ENCODE measurements around the gene NMU. TPM values are rescaled to one million over a fixed set of nuclear protein-coding genes. Genes with fewer than 3 reads are reported as not detected.
"Not testable (repeated sequence)": the region's sequence is repeated elsewhere in the genome, so short reads cannot be mapped to it uniquely, and the experiment has no call there.

Gene NMU
- total RNA-seq, 4 donors from 2014 or later, result 5.8 TPM; not detected in 3

DNA sequence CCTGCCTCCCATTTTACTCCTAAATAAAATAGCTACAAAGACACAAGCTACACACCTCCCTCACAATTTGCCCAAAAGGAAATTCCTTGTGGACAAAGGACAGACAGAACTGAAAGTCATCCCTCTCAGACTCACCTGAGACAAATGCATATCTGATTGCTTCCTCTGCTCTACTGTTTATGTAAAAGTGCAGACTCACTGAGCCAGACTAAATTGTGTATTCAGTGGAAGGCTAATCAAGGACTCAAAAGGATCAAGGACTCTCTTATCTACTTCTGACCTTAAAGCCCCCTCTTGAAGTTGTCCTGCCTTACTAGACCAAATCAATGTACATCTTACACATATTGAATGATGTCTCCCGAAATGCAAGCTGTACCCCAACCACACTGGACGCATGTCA is 47.9 kb downstream of the NMU start:
- TF ChIP-seq, protein P1, sequence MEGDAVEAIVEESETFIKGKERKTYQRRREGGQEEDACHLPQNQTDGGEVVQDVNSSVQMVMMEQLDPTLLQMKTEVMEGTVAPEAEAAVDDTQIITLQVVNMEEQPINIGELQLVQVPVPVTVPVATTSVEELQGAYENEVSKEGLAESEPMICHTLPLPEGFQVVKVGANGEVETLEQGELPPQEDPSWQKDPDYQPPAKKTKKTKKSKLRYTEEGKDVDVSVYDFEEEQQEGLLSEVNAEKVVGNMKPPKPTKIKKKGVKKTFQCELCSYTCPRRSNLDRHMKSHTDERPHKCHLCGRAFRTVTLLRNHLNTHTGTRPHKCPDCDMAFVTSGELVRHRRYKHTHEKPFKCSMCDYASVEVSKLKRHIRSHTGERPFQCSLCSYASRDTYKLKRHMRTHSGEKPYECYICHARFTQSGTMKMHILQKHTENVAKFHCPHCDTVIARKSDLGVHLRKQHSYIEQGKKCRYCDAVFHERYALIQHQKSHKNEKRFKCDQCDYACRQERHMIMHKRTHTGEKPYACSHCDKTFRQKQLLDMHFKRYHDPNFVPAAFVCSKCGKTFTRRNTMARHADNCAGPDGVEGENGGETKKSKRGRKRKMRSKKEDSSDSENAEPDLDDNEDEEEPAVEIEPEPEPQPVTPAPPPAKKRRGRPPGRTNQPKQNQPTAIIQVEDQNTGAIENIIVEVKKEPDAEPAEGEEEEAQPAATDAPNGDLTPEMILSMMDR (IDR thresholded peaks at IDR 0.05), result no peak
- no peak for TF ChIP-seq POLR2A (IDR thresholded peaks at IDR 0.05)
- no peaks in the 10 kb centered on the region for H3K36me3 ChIP-seq
- no peak overlapping the region for H3K27ac ChIP-seq
- no peaks in the 10 kb centered on the region for H3K9me3 ChIP-seq
- H3K4me1 ChIP-seq, result no peaks in the 10 kb centered on the region
- H3K27me3 ChIP-seq, result no peaks in the 10 kb centered on the region
- intact Hi-C loops (cut with DNase I; ENCODE audit: low total_unique reads), result no loop called here
- no peak overlapping the region for H3K4me3 ChIP-seq
- no peak for DNase-seq

DNA sequence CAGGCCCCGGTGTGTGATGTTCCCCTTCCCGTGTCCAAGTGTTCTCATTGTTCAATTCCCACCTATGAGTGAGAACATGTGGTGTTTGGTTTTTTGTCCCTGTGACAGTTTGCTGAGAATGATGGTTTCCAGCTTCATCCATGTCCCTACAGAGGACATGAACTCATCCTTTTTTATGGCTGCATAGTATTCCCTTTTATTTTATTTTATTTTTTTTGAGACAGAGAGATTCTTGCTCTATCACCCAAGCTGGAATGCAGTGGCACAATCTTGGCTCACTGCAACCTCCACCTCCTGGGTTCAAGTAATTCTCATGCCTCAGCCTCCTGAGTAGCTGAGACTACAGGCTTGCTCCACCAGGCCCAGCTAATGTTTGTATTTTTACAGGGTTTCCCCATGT is 53.3 kb downstream of the NMU start:
- H3K36me3 ChIP-seq; DNase-seq; H3K9me3 ChIP-seq; H3K4me3 ChIP-seq; H3K27me3 ChIP-seq; intact Hi-C loops (cut with DNase I; ENCODE audit: low total_unique reads); H3K27ac ChIP-seq; H3K4me1 ChIP-seq: not testable (repeated sequence)

DNA sequence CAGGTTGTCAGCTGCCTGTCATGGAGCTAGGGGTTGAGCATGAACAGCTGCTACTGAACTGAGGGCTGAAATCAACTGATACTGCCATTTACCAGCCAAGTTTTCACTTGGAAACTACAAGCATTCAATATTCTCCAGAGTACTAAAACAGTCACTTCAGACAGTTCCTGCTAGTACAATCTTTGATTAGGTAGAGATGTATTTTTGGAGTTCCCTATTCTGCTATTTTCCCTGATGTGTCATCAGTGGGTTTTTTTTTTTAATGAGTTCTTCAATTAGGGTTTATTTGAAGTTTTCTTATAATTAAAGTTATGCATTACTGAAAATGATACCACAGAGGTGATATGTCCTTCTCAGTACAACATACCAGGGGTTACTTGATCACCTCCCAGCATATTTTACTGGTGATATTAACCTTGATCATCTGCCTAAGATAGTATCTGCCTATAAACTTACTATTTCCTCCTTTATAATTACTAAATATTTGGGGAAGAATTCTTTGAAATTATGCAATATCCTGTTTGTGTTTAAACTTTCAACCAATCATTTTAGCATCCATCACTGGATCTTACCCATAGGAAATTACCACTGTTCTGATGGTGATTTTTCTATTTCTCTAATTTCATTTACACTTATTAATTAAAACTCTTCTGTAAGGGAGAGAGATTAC is 57.6 kb downstream of the NMU start:
- no peak overlapping the region for H3K27ac ChIP-seq

DNA sequence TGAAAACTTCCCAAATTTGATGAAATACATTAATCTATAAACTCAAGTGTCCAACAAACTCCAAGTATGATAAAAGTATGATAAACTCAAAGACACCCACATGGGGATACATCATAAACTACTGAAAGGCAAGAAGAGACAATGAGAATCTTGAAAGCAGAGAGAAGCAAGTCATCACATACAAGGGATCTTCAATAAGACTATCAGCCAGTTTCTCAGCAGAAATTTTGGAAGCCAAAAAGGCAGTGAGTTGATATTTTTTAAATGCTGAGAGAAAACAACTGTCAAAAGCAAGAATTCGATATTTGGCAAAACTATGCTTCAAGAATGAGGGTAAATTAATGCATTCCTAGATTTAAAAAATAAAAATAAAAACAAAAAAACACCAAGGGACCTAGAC is 60.6 kb downstream of the NMU start:
- TF ChIP-seq, protein P1 (IDR thresholded peaks at IDR 0.05), result no peak
- TF ChIP-seq POLR2A (IDR thresholded peaks at IDR 0.05), result no peak
- intact Hi-C loops (cut with DNase I; ENCODE audit: low total_unique reads), result no loop called here
- no peak for DNase-seq
- Histone ChIP-seq H3K36me3 (no peaks in the 10 kb centered on the region), H3K27me3 (no peaks in the 10 kb centered on the region), H3K9me3 (no peaks in the 10 kb centered on the region), H3K4me3 (no peak overlapping the region), H3K27ac (no peak overlapping the region), H3K4me1 (no peaks in the 10 kb centered on the region)

More for the DNA sequence above, 57.6 kb downstream of the NMU start:
- Histone ChIP-seq H3K4me3 (no peak overlapping the region), H3K4me1 (no peaks in the 10 kb centered on the region), H3K36me3 (no peaks in the 10 kb centered on the region), H3K9me3 (no peaks in the 10 kb centered on the region), H3K27me3 (no peaks in the 10 kb centered on the region)
- intact Hi-C loops (cut with DNase I; ENCODE audit: low total_unique reads), result no loop called here
- no peak for DNase-seq
- no peak for TF ChIP-seq POLR2A (IDR thresholded peaks at IDR 0.05)
- TF ChIP-seq, protein P1 (IDR thresholded peaks at IDR 0.05), result no peak

DNA sequence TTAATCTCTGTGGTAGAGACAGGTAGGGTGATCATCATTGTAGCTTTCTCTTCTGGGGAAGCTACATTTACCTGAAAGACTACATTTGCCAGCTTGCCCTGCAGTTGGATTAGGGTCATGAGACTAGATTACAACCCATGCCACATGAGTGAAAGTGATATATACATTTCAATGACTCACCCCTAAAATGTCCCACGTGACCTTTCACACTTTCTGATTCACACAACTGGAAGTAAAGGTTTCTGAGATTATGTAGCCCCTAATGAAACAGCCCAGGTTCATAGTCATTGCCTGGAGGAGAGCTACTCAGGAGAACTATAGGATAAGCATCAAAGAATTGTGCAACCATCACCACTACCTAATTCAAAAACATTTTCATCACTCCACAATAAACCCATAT is 61.8 kb downstream of the NMU start:
- intact Hi-C loops (cut with DNase I; ENCODE audit: low total_unique reads), result no loop called here
- no peak for TF ChIP-seq POLR2A (IDR thresholded peaks at IDR 0.05)
- TF ChIP-seq, protein P1 (IDR thresholded peaks at IDR 0.05), result no peak
- H3K4me3 ChIP-seq, result no peak overlapping the region

DNA sequence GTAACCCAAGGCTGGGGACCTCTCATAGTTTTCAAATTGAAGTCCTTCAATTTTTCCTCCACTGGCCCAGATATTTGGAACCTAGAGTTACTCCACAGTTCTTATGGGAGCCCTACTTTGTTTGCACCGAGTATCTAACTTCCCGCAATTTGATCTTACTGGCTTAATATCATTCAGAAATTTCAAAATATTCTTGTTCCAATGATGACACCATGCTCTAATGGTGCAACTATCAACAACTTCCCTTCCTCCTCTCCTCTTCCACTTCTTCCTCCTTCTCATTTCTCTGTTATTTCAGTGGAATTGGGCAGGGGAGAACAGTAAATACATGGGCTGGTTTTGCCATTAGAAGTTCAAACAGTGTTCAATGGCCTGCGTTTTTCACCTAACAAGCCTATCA is 64.3 kb downstream of the NMU start:
- intact Hi-C loops (cut with DNase I; ENCODE audit: low total_unique reads), result no loop called here
- no peak for DNase-seq
- Histone ChIP-seq H3K9me3 (no peaks in the 10 kb centered on the region), H3K4me1 (no peaks in the 10 kb centered on the region), H3K27ac (no peak overlapping the region), H3K27me3 (no peaks in the 10 kb centered on the region), H3K36me3 (no peaks in the 10 kb centered on the region), H3K4me3 (no peak overlapping the region)
- TF ChIP-seq, protein P1 (IDR thresholded peaks at IDR 0.05), result no peak
- no peak for TF ChIP-seq POLR2A (IDR thresholded peaks at IDR 0.05)

More for the DNA sequence above, 61.8 kb downstream of the NMU start:
- H3K9me3 ChIP-seq, result no peaks in the 10 kb centered on the region
- no peaks in the 10 kb centered on the region for H3K4me1 ChIP-seq
- no peaks in the 10 kb centered on the region for H3K27me3 ChIP-seq
- no peak overlapping the region for H3K27ac ChIP-seq
- DNase-seq, result no peak
- no peaks in the 10 kb centered on the region for H3K36me3 ChIP-seq
